ENCODE measurements around the gene CWC22.

CWC22 gene

DNA sequence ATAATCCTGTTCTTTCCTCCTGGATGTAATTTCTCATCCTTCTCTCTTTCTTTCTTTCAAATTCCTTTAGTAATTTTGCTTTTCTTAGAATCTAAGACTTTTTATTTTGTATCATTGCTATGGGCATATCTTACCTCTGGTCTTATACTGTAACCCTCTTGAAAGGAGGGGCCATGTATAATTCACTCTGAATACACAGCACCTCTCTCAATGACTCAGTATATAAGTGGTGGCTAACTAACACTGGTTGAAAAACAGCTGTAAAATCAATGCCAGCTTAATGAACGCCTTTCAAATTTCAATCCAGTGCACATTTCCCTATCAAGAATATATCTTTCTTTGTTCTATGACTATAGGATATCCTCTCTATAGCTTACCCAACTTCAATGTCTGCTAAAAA, 53.7 kb downstream of the CWC22 start:
- Histone ChIP-seq H3K27me3 (ENCODE audit: low read depth, low read length) (no peaks in the 10 kb centered on the region), H2AFZ (ENCODE audit: low read depth, low read length) (no peak overlapping the region), H3K4me2 (ENCODE audit: low read length) (no peak overlapping the region), H3K36me3 (replicated peaks; ENCODE audit: low read depth, low read length) (peaks cover 37% of the 10 kb centered on the region), H4K20me1 (ENCODE audit: insufficient read depth, low read length) (no peaks in the 10 kb centered on the region), H3K4me1 (ENCODE audit: low read length) (peaks cover 24% of the 10 kb centered on the region), H3K9me3 (ENCODE audit: insufficient read depth, low read length) (no peaks in the 10 kb centered on the region), H3K9ac (ENCODE audit: low read length) (no peak overlapping the region), H3K79me2 (ENCODE audit: low read length) (no peaks in the 10 kb centered on the region), H3K27ac (ENCODE audit: low read length) (no peak overlapping the region), H3K4me3 (ENCODE audit: low read length) (no peak overlapping the region)
- no peak for TF ChIP-seq EZH2phosphoT487 (IDR thresholded peaks at IDR 0.05; ENCODE audit: low read depth)
- TF ChIP-seq, protein P1, sequence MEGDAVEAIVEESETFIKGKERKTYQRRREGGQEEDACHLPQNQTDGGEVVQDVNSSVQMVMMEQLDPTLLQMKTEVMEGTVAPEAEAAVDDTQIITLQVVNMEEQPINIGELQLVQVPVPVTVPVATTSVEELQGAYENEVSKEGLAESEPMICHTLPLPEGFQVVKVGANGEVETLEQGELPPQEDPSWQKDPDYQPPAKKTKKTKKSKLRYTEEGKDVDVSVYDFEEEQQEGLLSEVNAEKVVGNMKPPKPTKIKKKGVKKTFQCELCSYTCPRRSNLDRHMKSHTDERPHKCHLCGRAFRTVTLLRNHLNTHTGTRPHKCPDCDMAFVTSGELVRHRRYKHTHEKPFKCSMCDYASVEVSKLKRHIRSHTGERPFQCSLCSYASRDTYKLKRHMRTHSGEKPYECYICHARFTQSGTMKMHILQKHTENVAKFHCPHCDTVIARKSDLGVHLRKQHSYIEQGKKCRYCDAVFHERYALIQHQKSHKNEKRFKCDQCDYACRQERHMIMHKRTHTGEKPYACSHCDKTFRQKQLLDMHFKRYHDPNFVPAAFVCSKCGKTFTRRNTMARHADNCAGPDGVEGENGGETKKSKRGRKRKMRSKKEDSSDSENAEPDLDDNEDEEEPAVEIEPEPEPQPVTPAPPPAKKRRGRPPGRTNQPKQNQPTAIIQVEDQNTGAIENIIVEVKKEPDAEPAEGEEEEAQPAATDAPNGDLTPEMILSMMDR (IDR thresholded peaks at IDR 0.05; ENCODE audit: low read depth, low read length) = no peak

- Histone ChIP-seq H4K20me1 (ENCODE audit: insufficient read depth, low read length) (no peaks in the 10 kb centered on the region), H3K36me3 (replicated peaks; ENCODE audit: low read depth, low read length) (peaks cover 44% of the 10 kb centered on the region), H2AFZ (ENCODE audit: low read depth, low read length) (no peak overlapping the region), H3K27me3 (ENCODE audit: low read depth, low read length) (no peaks in the 10 kb centered on the region), H3K4me1 (ENCODE audit: low read length) (peaks cover 29% of the 10 kb centered on the region), H3K4me3 (ENCODE audit: low read length) (no peak overlapping the region), H3K9me3 (ENCODE audit: insufficient read depth, low read length) (no peaks in the 10 kb centered on the region), H3K9ac (ENCODE audit: low read length) (no peak overlapping the region), H3K27ac (ENCODE audit: low read length) (no peak overlapping the region), H3K4me2 (ENCODE audit: low read length) (peak overlapping the region; percentile 19), H3K79me2 (ENCODE audit: low read length) (no peaks in the 10 kb centered on the region)
- TF ChIP-seq EZH2phosphoT487 (IDR thresholded peaks at IDR 0.05; ENCODE audit: low read depth) = no peak
- TF ChIP-seq, protein P1 (IDR thresholded peaks at IDR 0.05; ENCODE audit: low read depth, low read length) = no peak
Observed at GRCh38 chr2:179952658-179953057, 54.4 kb downstream of the CWC22 start.

DNA sequence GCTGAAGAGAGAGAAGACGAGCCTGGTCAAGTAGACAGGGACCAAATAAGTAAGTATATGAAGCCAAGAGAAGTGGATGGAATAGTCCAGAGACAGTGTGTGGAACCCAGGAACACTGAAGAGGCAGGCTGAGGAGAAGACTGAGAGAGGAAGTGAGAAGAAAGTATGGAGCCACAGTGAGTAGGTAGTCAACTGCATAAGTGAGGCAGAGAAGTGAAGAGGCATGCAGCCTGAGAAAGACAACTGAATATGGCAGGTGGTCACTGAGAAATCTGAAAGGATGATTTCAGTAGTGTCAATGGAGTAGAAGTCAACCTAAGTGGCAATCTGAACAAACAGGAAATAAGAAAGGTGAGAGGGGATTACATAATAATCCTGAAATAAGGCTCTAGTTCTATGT, 55.4 kb downstream of the CWC22 start:
- Histone ChIP-seq H3K27me3 (ENCODE audit: low read depth, low read length) (no peaks in the 10 kb centered on the region), H3K4me3 (ENCODE audit: low read length) (no peak overlapping the region), H4K20me1 (ENCODE audit: insufficient read depth, low read length) (no peaks in the 10 kb centered on the region), H3K4me2 (ENCODE audit: low read length) (no peak overlapping the region), H3K27ac (ENCODE audit: low read length) (no peak overlapping the region), H3K9me3 (ENCODE audit: insufficient read depth, low read length) (no peaks in the 10 kb centered on the region), H3K79me2 (ENCODE audit: low read length) (no peaks in the 10 kb centered on the region), H3K36me3 (replicated peaks; ENCODE audit: low read depth, low read length) (peaks cover 50% of the 10 kb centered on the region), H2AFZ (ENCODE audit: low read depth, low read length) (no peak overlapping the region), H3K4me1 (ENCODE audit: low read length) (peaks cover 29% of the 10 kb centered on the region), H3K9ac (ENCODE audit: low read length) (no peak overlapping the region)
- no peak for TF ChIP-seq EZH2phosphoT487 (IDR thresholded peaks at IDR 0.05; ENCODE audit: low read depth)
- TF ChIP-seq, protein P1 (IDR thresholded peaks at IDR 0.05; ENCODE audit: low read depth, low read length) = no peak

- Histone ChIP-seq H3K9me3 (ENCODE audit: insufficient read depth, low read length) (no peaks in the 10 kb centered on the region), H3K9ac (ENCODE audit: low read length) (no peak overlapping the region), H3K27ac (ENCODE audit: low read length) (no peak overlapping the region), H3K36me3 (replicated peaks; ENCODE audit: low read depth, low read length) (peaks cover 51% of the 10 kb centered on the region), H3K79me2 (ENCODE audit: low read length) (no peaks in the 10 kb centered on the region), H3K27me3 (ENCODE audit: low read depth, low read length) (no peaks in the 10 kb centered on the region), H3K4me1 (ENCODE audit: low read length) (peaks cover 29% of the 10 kb centered on the region), H4K20me1 (ENCODE audit: insufficient read depth, low read length) (no peaks in the 10 kb centered on the region), H3K4me2 (ENCODE audit: low read length) (no peak overlapping the region), H2AFZ (ENCODE audit: low read depth, low read length) (no peak overlapping the region), H3K4me3 (ENCODE audit: low read length) (no peak overlapping the region)
- TF ChIP-seq, protein P1 (IDR thresholded peaks at IDR 0.05; ENCODE audit: low read depth, low read length) = no peak
- TF ChIP-seq EZH2phosphoT487 (IDR thresholded peaks at IDR 0.05; ENCODE audit: low read depth) = no peak
Observed at GRCh38 chr2:179950391-179950790, 56.7 kb downstream of the CWC22 start.

Measured in OCI-LY3 (cell line).